ENCODE data around the gene FGD4. TPM values are rescaled to one million over a fixed set of nuclear protein-coding genes. Genes with fewer than 3 reads are reported as not detected.
A peak's percentile ranks its signal among the peaks of the same experiment; 100 is the strongest.

Gene FGD4
- total and polyA plus RNA-seq, 8 donors: 18.6 to 38.9 (median 25.5) TPM

DNA sequence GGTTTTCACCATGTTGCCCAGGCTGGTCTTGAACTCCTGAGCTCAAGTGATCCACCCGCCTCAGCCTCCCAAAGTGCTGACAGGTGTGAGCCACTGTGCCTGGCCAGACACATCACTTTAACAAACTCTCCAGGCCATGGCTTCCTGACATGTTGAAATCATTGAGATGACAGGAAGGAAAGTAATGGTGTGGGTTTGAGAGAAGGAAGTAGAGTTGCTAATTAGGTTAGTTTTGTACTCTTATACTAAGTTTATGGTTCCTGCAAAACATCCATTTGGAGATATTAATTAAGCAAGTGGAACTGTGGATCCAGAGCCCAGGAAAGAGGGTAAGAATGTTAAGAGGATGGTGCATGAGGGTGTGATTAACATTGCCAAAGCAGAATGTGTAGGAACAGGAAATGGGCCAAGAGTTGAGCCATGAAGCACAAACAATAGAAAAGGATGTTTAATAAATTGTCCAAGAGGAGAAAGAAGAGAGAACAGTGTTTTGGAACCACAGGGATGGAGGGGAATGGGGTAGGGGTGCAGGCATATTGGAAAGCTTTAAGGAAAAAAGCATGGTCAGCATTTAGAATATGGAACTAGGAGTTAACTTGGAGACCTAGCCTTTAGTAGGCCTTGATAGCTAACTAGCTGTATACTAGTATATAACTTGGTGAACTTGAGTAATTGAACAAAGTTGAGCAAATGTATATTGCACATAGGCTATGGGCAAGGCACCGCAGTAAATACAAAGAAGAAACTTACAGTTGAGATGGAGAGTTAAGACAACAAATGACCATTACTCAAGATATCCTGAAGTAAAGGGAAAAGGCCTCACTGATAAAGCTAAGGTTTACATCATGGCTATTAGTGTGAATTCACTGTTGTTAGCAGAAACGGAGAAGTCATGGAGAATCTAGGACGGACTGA, 188.5 kb downstream of the FGD4 start:
- H3K27ac ChIP-seq: peak overlapping the region in 1 of 2 donors; percentile 85

GRCh38 chr12:32588604-32589003, 189.2 kb downstream of the FGD4 start:
- H3K27ac ChIP-seq: peak overlapping the region in 1 of 2 donors; percentile 85
- intact Hi-C loops (cut with DNase I): no loop called here
- H3K36me3 ChIP-seq: peaks cover 0 to 14% of the 10 kb centered on the region in 2 donors
- ATAC-seq (no peak), DNase-seq (no peak)
- H3K4me1 ChIP-seq: peaks cover 0 to 63% of the 10 kb centered on the region in 2 donors
- H3K27me3 ChIP-seq: no peaks in the 10 kb centered on the region
- no peak overlapping the region for H3K4me3 ChIP-seq
- TF ChIP-seq CTCF (IDR thresholded peaks at IDR 0.05): no peak
- H3K9me3 ChIP-seq: no peaks in the 10 kb centered on the region

More for the DNA sequence above, 188.5 kb downstream of the FGD4 start:
- ATAC-seq (no peak), DNase-seq (peak in 1 of 4 donors; percentile 34)
- Histone ChIP-seq H3K36me3 (peaks cover 0 to 21% of the 10 kb centered on the region in 2 donors), H3K27me3 (no peaks in the 10 kb centered on the region), H3K4me1 (peaks cover 0 to 69% of the 10 kb centered on the region in 2 donors), H3K4me3 (no peak overlapping the region), H3K9me3 (no peaks in the 10 kb centered on the region)
- intact Hi-C loops (cut with DNase I): no loop called here
- no peak for TF ChIP-seq CTCF (IDR thresholded peaks at IDR 0.05)

DNA sequence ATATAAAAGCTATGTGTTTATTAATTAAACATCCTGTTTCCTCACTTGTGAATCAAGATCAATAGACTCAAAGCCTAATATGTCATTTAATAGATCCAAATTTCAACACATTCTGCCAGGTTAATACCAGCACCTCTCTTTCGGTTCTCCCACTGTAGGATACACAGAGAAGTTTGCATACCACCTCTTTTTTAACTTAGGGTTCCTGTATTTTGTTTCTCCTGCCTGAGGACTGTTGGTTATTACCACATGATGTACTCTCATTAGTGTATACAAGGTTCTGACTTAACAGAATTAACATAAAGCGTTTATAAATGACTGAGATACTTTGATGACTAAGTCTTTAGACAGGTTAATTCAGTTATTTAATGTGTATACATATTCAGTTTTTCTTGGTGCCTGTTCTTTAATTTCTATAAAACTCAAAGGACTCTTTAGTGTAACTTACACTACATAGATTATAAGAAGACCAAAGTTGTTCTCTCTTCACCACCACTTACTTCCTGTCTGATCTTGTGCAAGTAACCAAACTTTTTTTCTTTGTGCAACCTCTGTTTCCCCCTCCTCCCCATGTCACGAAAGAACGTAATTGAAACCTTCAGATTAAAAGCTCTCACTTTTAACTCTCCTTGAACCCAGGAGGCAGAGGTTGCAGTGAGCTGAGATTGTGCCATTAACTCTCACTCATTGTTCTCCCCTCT, 190.0 kb downstream of the FGD4 start:
- peaks cover 0 to 63% of the 10 kb centered on the region in 2 donors for H3K4me1 ChIP-seq
- intact Hi-C loops (cut with DNase I): no loop called here
- no peaks in the 10 kb centered on the region for H3K9me3 ChIP-seq
- H3K27me3 ChIP-seq: no peaks in the 10 kb centered on the region
- H3K4me3 ChIP-seq: no peak overlapping the region
- ATAC-seq: peak; percentile 42
- H3K27ac ChIP-seq: peak overlapping the region in 1 of 2 donors; percentile 85
- no peak for TF ChIP-seq CTCF (IDR thresholded peaks at IDR 0.05)
- peaks cover 0 to 14% of the 10 kb centered on the region in 2 donors for H3K36me3 ChIP-seq
- no peak for DNase-seq

DNA sequence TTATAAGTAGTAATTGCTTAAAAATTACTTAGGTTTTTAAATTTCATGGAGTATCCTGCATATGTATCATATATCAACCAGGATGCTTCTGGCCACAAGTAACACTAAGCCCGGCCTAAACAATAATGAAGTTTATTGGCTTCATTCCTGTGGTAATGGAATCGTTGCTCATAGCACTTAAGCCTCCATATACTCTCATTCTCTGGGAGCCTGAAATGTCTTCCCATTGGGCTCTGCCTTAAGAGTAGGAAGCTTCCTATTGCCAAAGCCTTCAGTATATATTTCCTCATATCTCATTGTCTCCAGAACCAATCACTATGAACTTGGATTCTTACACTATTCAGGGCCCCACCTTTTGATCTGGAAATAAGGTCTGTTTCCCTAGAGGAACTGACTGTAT, 195.9 kb downstream of the FGD4 start:
- DNase-seq (no peak), ATAC-seq (no peak)
- Histone ChIP-seq H3K27me3 (no peaks in the 10 kb centered on the region), H3K4me3 (no peak overlapping the region), H3K27ac (no peak overlapping the region), H3K4me1 (peaks cover 0 to 22% of the 10 kb centered on the region in 2 donors), H3K9me3 (no peaks in the 10 kb centered on the region), H3K36me3 (peaks cover 0 to 28% of the 10 kb centered on the region in 2 donors)
- no peak for TF ChIP-seq CTCF (IDR thresholded peaks at IDR 0.05)
- intact Hi-C loops (cut with DNase I): no loop called here

- ATAC-seq (no peak), DNase-seq (no peak)
- Histone ChIP-seq H3K9me3 (no peaks in the 10 kb centered on the region), H3K36me3 (peaks cover 0 to 24% of the 10 kb centered on the region in 2 donors), H3K27ac (no peak overlapping the region), H3K4me1 (peaks cover 0 to 19% of the 10 kb centered on the region in 2 donors), H3K27me3 (no peaks in the 10 kb centered on the region), H3K4me3 (no peak overlapping the region)
- intact Hi-C loops (cut with DNase I): no loop called here
- TF ChIP-seq CTCF (IDR thresholded peaks at IDR 0.05): no peak
These were observed 196.7 kb downstream of the FGD4 start for GRCh38 chr12:32596030-32596429.

Measured in left lung (tissue), 10 donors.